GM12801 (cell line): Measurements from ENCODE around the gene RBFOX2.

Experiments used
- CTCF ChIP-seq: IDR thresholded peaks from one replicate; pipeline ENCODE4 v1.5.1; 2011; ENCODE audit warnings: control low read depth; ENCODE audit not compliant: insufficient read length; ENCODE audit errors: extremely low read depth

The RBFOX2 gene

DNA sequence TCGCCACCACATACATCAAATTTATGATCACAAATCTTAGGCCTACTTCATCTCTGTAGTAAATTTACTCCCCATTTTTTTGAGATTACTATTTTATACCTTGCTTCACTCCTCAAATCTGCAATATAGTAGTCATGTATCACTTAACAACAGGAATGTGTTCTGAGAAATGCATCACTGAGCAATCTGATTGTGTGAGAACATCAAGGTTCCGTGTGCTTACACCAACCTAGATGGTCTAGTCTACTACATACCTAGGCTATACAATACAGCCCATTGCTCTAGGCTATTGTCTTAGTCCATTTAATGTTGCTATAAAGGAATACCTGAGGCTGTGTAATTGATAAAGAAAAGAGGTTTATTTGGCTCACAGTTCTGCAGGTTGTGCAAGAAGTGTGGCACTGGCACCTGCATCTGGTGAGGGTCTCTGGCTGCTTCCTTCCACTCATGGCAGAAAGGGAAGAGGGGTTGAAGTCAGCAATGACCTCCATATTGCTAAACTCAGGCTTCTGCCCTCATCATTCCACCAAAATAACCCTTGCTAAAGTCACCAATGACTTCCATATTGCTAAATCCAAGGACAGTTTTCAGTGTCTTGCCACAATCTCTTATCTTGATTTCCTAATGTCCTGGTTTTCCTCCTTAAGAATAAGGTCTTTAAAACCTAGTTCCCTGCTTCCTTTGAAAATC, 140.3 kb downstream of the RBFOX2 start:
- no peak for TF ChIP-seq CTCF

- no peak for TF ChIP-seq CTCF
Measured at GRCh38 chr22:35887296-35887875, 141.2 kb downstream of the RBFOX2 start.

DNA sequence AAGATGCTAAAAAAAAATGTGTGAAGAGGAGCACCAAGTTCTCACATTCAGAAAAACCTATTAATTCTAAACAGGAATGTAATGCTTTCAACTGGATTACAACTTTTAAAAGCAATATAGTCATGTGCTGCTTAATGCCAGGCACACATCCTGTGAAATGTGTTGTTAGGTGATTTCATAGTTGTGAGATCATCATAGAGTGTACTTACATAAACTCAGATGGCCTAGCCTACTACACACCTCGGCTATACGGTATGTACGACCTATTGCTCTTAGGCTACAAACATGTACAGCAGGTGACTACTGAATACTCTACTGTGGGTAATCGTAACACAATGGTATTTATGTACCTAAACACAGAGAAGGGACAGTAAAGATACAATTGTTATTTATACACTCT, 142.3 kb downstream of the RBFOX2 start:
- no peak for TF ChIP-seq CTCF

- no peak for TF ChIP-seq CTCF
Measured at GRCh38 chr22:35884529-35884928, 144.1 kb downstream of the RBFOX2 start.

- no peak for TF ChIP-seq CTCF
Measured at GRCh38 chr22:35883031-35883620, 145.5 kb downstream of the RBFOX2 start.

GRCh38 chr22:35882211-35883030, 146.2 kb downstream of the RBFOX2 start:
- TF ChIP-seq CTCF, result no peak

- TF ChIP-seq CTCF, result no peak
Measured at GRCh38 chr22:35879351-35879750, 149.3 kb downstream of the RBFOX2 start.
